SKM-1 treated with dmso at 0.1 percent for 144 hours (cell line): Measurements from ENCODE around the gene TBC1D9.

ENCODE experiments used
- DNase-seq: peaks from one replicate; lab custom pipeline; 2025; ENCODE audit not compliant: unreplicated experiment; lab: John Stamatoyannopoulos, UW

The TBC1D9 gene

GRCh38 chr4:140628016-140628415 lies 128.2 kb downstream of the TBC1D9 start:
- no peak for DNase-seq

GRCh38 chr4:140626661-140627376 lies 129.4 kb downstream of the TBC1D9 start:
- DNase-seq = no peak

GRCh38 chr4:140622333-140622958 lies 133.7 kb downstream of the TBC1D9 start:
- no peak for DNase-seq

GRCh38 chr4:140621161-140621560 lies 135.0 kb downstream of the TBC1D9 start:
- no peak for DNase-seq

- DNase-seq = no peak
Measured at GRCh38 chr4:140617499-140618248, 138.5 kb downstream of the TBC1D9 start.

GRCh38 chr4:140615451-140615850 lies 140.7 kb downstream of the TBC1D9 start:
- no peak for DNase-seq

GRCh38 chr4:140612357-140612756 lies 143.8 kb downstream of the TBC1D9 start:
- peak; percentile 4 for DNase-seq

GRCh38 chr4:140611854-140612253 lies 144.3 kb downstream of the TBC1D9 start:
- no peak for DNase-seq

- DNase-seq = peak; percentile 40
Measured at GRCh38 chr4:140609548-140610425, 146.4 kb downstream of the TBC1D9 start.

- no peak for DNase-seq
Measured at GRCh38 chr4:140607852-140608251, 148.3 kb downstream of the TBC1D9 start.

GRCh38 chr4:140604544-140604943 lies 151.6 kb downstream of the TBC1D9 start:
- no peak for DNase-seq

- no peak for DNase-seq
Measured at GRCh38 chr4:140603286-140603685, 152.9 kb downstream of the TBC1D9 start.

GRCh38 chr4:140602714-140603113 lies 153.5 kb downstream of the TBC1D9 start:
- DNase-seq = no peak

- DNase-seq = no peak
Measured at GRCh38 chr4:140600408-140600807, 155.8 kb downstream of the TBC1D9 start.

- DNase-seq = no peak
Measured at GRCh38 chr4:140595065-140595464, 161.1 kb downstream of the TBC1D9 start.

- DNase-seq = no peak
Measured at GRCh38 chr4:140584439-140584838, 171.7 kb downstream of the TBC1D9 start.

GRCh38 chr4:140581078-140581477 lies 175.1 kb downstream of the TBC1D9 start:
- no peak for DNase-seq

GRCh38 chr4:140579278-140579677 lies 176.9 kb downstream of the TBC1D9 start:
- DNase-seq = no peak

GRCh38 chr4:140575489-140575888 lies 180.7 kb downstream of the TBC1D9 start:
- DNase-seq = no peak

- no peak for DNase-seq
Measured at GRCh38 chr4:140571620-140572019, 184.6 kb downstream of the TBC1D9 start.
